GM19467 (cell line): ENCODE data around the gene GSTM3.
"Not testable (repeated sequence)": the region's sequence is repeated elsewhere in the genome, so short reads cannot be mapped to it uniquely, and the experiment has no call there.

Experiments used
- ATAC-seq: cut with Tn5 transposase; IDR thresholded peaks from one replicate; pipeline ENCODE4 v1.9.1; 2021; ENCODE audit warnings: mild to moderate bottlenecking, moderate library complexity; ENCODE audit not compliant: unreplicated experiment

GSTM3 gene

GRCh38 chr1:109732390-109732881 is 8.4 kb downstream of the GSTM3 start:
- no peak for ATAC-seq

GRCh38 chr1:109730666-109731065 is 10.2 kb downstream of the GSTM3 start:
- ATAC-seq: no peak

- no peak for ATAC-seq
These were observed 12.0 kb downstream of the GSTM3 start for GRCh38 chr1:109728870-109729269.

- ATAC-seq: no peak
These were observed 14.0 kb downstream of the GSTM3 start for GRCh38 chr1:109726728-109727373.

- no peak for ATAC-seq
These were observed 14.8 kb downstream of the GSTM3 start for GRCh38 chr1:109726007-109726406.

- ATAC-seq: no peak
These were observed 15.3 kb downstream of the GSTM3 start for GRCh38 chr1:109725510-109725909.

- no peak for ATAC-seq
These were observed 15.9 kb downstream of the GSTM3 start for GRCh38 chr1:109724933-109725332.

- ATAC-seq: no peak
These were observed 17.7 kb downstream of the GSTM3 start for GRCh38 chr1:109722908-109723691.

- ATAC-seq: no peak
These were observed 18.9 kb downstream of the GSTM3 start for GRCh38 chr1:109721971-109722370.

- no peak for ATAC-seq
These were observed 19.8 kb downstream of the GSTM3 start for GRCh38 chr1:109721042-109721441.

- no peak for ATAC-seq
These were observed 21.5 kb downstream of the GSTM3 start for GRCh38 chr1:109719337-109719837.

- no peak for ATAC-seq
These were observed 22.3 kb downstream of the GSTM3 start for GRCh38 chr1:109718495-109718894.

- no peak for ATAC-seq
These were observed 23.1 kb downstream of the GSTM3 start for GRCh38 chr1:109717729-109718128.

GRCh38 chr1:109716570-109717090 is 24.2 kb downstream of the GSTM3 start:
- ATAC-seq: no peak

- ATAC-seq: no peak
These were observed 24.7 kb downstream of the GSTM3 start for GRCh38 chr1:109716121-109716520.

GRCh38 chr1:109714661-109715372 is 26.0 kb downstream of the GSTM3 start:
- ATAC-seq: no peak

- no peak for ATAC-seq
These were observed 27.2 kb downstream of the GSTM3 start for GRCh38 chr1:109713636-109714035.

- ATAC-seq: no peak
These were observed 28.4 kb downstream of the GSTM3 start for GRCh38 chr1:109712321-109712864.

- not testable (repeated sequence) for ATAC-seq
These were observed 29.1 kb downstream of the GSTM3 start, which contains the start of gene GSTM5 for GRCh38 chr1:109711593-109712320. Gene GSTM5, plus strand, starts transcription at chr1:109712251. Its CDS starts 62 bp downstream, at chr1:109712313.

- ATAC-seq: not testable (repeated sequence)
These were observed 31.0 kb downstream of the GSTM3 start for GRCh38 chr1:109709822-109710221.
